ENCODE measurements around the gene PGGT1B.

The PGGT1B gene

DNA sequence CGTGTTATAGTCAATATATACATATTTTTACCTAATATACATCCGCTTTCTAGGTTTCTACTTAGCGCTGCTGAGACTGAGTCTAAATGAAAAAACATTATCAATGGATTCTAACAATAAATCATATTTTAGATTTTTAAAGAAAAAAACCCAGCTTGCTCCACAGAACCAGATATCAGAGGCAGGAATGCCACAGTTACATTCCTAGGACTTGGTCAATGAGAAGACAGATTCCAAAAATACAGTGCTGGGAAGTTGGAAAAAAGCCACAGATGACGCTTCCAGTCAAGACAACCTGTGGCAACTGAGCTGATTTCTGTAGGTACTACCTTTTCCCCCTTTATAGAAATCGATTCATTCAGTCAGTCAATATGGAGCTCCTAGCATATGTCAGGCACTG lies 34.4 kb upstream of the PGGT1B start:
- peak overlapping the region; percentile 33; the same call in 1 of the 2 replicates for H3K4me3 ChIP-seq (ENCODE audit: low read depth, low read length)
- TF ChIP-seq, protein P1, sequence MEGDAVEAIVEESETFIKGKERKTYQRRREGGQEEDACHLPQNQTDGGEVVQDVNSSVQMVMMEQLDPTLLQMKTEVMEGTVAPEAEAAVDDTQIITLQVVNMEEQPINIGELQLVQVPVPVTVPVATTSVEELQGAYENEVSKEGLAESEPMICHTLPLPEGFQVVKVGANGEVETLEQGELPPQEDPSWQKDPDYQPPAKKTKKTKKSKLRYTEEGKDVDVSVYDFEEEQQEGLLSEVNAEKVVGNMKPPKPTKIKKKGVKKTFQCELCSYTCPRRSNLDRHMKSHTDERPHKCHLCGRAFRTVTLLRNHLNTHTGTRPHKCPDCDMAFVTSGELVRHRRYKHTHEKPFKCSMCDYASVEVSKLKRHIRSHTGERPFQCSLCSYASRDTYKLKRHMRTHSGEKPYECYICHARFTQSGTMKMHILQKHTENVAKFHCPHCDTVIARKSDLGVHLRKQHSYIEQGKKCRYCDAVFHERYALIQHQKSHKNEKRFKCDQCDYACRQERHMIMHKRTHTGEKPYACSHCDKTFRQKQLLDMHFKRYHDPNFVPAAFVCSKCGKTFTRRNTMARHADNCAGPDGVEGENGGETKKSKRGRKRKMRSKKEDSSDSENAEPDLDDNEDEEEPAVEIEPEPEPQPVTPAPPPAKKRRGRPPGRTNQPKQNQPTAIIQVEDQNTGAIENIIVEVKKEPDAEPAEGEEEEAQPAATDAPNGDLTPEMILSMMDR (IDR thresholded peaks at IDR 0.05; ENCODE audit: low read depth, low read length, missing control alignments): no peak
- no peak for DNase-seq (ENCODE audit: low read depth)

DNA sequence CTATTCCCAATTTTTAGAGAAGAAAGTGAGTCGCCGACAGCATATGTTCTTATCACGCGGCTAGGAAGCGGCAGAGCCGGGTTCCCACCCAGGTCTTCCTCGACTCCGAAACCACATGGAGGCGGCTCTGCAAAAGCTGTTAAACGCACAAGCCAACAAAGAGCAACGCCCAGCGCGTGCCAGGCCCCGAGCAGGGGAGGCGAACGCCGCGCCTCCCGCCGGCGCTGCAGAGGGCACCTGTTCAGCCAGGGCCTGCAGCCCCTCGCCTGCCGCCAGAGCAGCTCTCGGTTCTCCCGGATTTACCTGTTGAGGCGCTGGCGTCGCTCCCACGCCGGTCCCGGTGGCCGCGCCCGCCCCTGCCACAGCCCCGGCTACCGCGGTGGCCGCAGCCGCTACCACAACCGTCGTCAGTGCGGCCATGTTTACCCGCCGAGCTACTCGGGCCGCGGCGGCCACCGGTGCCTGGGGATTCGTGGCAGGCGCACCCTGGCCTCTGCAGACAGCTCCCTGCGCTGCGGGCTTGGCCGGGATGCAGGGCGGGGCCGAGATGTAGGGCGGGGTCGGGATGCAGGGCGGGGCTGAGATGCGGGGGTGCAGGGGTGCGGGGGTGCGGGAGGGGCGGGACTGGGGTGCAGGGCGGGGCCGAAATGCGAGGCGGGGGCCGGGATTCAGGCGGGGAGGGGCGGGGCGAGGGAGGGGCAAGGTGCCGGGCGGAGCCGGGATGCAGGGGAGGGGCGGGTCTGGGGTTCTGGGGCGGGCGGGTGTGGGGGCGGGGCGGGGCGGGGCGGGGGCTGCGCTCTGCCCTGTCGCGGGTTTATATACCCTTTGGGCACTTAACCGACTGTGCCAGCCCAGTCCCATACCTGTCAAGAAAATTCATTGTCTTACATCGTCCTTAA lies 33.7 kb upstream of the PGGT1B start, which contains the start of gene CCDC112:
CCDC112 (minus strand) TSS at position 531 of the 899 bp plus-strand sequence; CDS start at position 420, 111 bp downstream.
- TF ChIP-seq, protein P1 (IDR thresholded peaks at IDR 0.05; ENCODE audit: low read depth, low read length, missing control alignments): peak; percentile 11
- DNase-seq (ENCODE audit: low read depth): peak; percentile 21
- H3K4me3 ChIP-seq (ENCODE audit: low read depth, low read length): peak within 1 kb of the TSS; percentile 84

DNA sequence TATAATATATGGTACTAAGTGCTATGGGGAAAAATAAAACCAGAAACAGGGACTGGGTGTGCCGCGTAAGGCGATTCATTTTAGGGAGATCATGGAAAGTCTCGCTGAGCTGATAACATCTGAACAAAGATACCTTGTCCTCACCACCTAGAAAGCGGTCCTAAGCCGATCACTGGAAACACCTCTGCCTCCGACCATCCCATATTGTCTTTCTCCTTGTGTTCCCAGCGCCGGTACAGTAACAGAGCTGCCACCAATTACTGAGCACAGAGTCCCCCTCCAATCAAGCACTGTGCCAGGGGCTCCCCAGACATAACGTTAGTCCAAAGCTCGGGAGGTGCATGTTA lies 33.1 kb upstream of the PGGT1B start:
- TF ChIP-seq, protein P1 (IDR thresholded peaks at IDR 0.05; ENCODE audit: low read depth, low read length, missing control alignments): no peak
- no peak for DNase-seq (ENCODE audit: low read depth)

DNA sequence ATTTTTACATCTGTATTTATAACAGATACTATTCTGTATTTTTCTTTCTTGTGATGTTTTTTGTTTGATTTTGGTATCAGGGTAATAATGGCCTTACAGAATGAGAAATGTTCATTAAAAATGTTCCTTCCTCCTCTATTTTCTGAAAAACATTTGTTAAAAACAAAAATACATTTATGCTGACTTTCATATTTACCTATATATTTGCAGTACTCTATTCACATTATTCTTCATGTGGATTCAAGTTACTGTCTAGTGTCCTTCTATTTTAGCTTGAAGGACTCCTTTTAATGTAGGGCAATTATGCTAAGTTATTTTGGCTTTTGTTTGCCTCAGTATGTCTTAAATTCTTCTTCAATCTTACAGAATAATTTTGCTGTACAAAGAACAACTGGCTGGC lies 28.7 kb upstream of the PGGT1B start:
- no peak overlapping the region for H3K4me3 ChIP-seq (ENCODE audit: low read depth, low read length)
- TF ChIP-seq, protein P1 (IDR thresholded peaks at IDR 0.05; ENCODE audit: low read depth, low read length, missing control alignments): no peak

More for the DNA sequence above, 33.1 kb upstream of the PGGT1B start:
- peak overlapping the region; percentile 84 for H3K4me3 ChIP-seq (ENCODE audit: low read depth, low read length)

DNA sequence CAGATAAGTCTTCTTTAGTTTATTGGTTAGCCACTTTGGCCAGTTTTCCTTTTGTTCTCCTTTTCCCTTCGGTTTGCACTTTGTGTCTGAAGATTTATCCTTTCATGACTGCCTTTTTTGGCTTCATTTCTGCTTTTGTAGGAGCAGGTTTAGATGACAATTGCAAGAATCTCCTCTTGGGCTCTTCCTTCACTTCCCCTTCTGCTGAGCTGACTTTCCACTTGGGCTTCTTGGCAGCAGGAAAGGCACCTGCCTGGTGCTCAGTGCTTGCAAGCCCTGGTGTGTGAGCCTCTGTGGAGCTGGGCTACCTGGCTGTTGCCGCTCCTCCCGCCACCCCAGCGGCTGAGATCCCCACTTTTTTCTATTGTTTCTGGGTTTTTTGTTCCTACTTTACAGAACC lies 26.4 kb upstream of the PGGT1B start:
- no peak overlapping the region for H3K4me3 ChIP-seq (ENCODE audit: low read depth, low read length)
- TF ChIP-seq, protein P1 (IDR thresholded peaks at IDR 0.05; ENCODE audit: low read depth, low read length, missing control alignments): no peak
- DNase-seq (ENCODE audit: low read depth): no peak

More for the DNA sequence above, 28.7 kb upstream of the PGGT1B start:
- DNase-seq (ENCODE audit: low read depth): no peak

DNA sequence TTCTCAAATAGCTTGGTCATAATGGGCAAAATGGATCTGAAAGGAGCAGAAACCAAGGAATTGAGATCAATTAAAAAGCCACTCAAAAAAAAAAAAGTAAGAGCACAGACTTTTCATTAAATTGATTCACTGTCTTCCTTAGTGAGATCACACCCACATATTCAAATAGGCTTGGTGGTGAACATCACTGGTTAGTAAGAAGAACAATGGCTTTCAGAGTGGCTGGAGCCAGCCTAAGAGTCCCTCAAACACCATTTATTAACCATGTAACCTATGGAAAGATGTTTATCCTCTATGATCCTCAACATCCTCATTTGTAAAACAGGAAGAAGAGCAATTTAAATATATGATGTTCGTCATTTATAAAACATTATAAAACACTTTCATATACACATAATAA lies 21.3 kb upstream of the PGGT1B start:
- DNase-seq (ENCODE audit: low read depth): no peak
- no peak overlapping the region for H3K4me3 ChIP-seq (ENCODE audit: low read depth, low read length)
- TF ChIP-seq, protein P1 (IDR thresholded peaks at IDR 0.05; ENCODE audit: low read depth, low read length, missing control alignments): no peak
